WTC11 (cell line): ENCODE data around the gene NEBL. TPM values are rescaled to one million over a fixed set of nuclear protein-coding genes. Genes with fewer than 3 reads are reported as not detected.

ENCODE experiments used
- ATAC-seq: fragments of 200-7000 bp; cut with Tn5 transposase; 2 replicates; pipeline ENCODE4 v1.10.0; 2021; ENCODE audit warnings: mild to moderate bottlenecking, moderate library complexity
- CTCF ChIA-PET: fragments of 300-600 bp; sonication (Branson Sonifier 250); formaldehyde crosslinking; loops from one replicate; lab custom pipeline; 2021; ENCODE audit warnings: antibody characterized with exemption; lab: Charles Lee
- POLR2A ChIA-PET: fragments of 350-600 bp; sonication (Branson Sonifier 250); formaldehyde crosslinking; loops from one replicate; lab custom pipeline; 2021; ENCODE audit warnings: antibody characterized with exemption; lab: Charles Lee
- DNase-seq: peaks from one replicate; pipeline ENCODE4 v3.0.0; 2021; ENCODE audit warnings: low spot score
- H3K27ac Mint-ChIP-seq: 2 replicates; pipeline ENCODE4 v1.8.0; 2021; ENCODE audit warnings: mixed read lengths
- H3K27me3 Mint-ChIP-seq: 2 replicates; pipeline ENCODE4 v1.8.0; 2021; ENCODE audit warnings: low read depth, mild to moderate bottlenecking, moderate library complexity, mixed read lengths
- H3K36me3 Mint-ChIP-seq: 2 replicates; pipeline ENCODE4 v1.8.0; 2021; ENCODE audit warnings: mixed read lengths
- H3K4me1 Mint-ChIP-seq: 2 replicates; pipeline ENCODE4 v1.8.0; 2022; ENCODE audit warnings: mixed read lengths
- H3K4me3 Mint-ChIP-seq: 2 replicates; pipeline ENCODE4 v1.8.0; 2021; ENCODE audit warnings: mild to moderate bottlenecking, moderate library complexity, mixed read lengths
- H3K9me3 Mint-ChIP-seq: 2 replicates; pipeline ENCODE4 v1.8.0; 2021; ENCODE audit warnings: mixed read lengths
- AFF4 ChIP-seq: sonication (generic); formaldehyde crosslinking; IDR thresholded peaks from 2 replicates; pipeline ENCODE4 v1.8.1; 2023; ENCODE audit warnings: mild to moderate bottlenecking, missing genetic modification reagents, borderline replicate concordance
- ATF6 ChIP-seq: sonication (generic); formaldehyde crosslinking; IDR thresholded peaks from 2 replicates; pipeline ENCODE4 v1.8.1; 2023; ENCODE audit warnings: mild to moderate bottlenecking, missing genetic modification reagents
- E2F5 ChIP-seq: sonication (generic); formaldehyde crosslinking; IDR thresholded peaks from 2 replicates; pipeline ENCODE4 v1.8.1; 2022; ENCODE audit warnings: mild to moderate bottlenecking, moderate library complexity, missing genetic modification reagents
- FOXK1 ChIP-seq: sonication (generic); formaldehyde crosslinking; IDR thresholded peaks from 2 replicates; pipeline ENCODE4 v1.8.0; 2022; ENCODE audit warnings: mild to moderate bottlenecking, moderate library complexity, missing genetic modification reagents
- GTF2I ChIP-seq: fragments of 250-450 bp; sonication (Bioruptor Pico); conservative IDR thresholded peaks from 2 replicates; pipeline ENCODE4 v1.4.0; 2021; ENCODE audit warnings: mild to moderate bottlenecking
- JAZF1 ChIP-seq: fragments of 250-450 bp; sonication (Bioruptor Pico); IDR thresholded peaks from 2 replicates; pipeline ENCODE4 v1.9.0; 2021; ENCODE audit warnings: moderate library complexity, mild to moderate bottlenecking, inconsistent platforms
- MAX ChIP-seq: sonication (generic); formaldehyde crosslinking; IDR thresholded peaks from 2 replicates; pipeline ENCODE4 v1.8.0; 2022; ENCODE audit warnings: mild to moderate bottlenecking, missing genetic modification reagents
- MXD4 ChIP-seq: fragments of 250-450 bp; sonication (Bioruptor Pico); IDR thresholded peaks from 2 replicates; pipeline ENCODE4 v1.8.0; 2021; ENCODE audit warnings: mild to moderate bottlenecking, moderate library complexity, borderline replicate concordance
- NFYB ChIP-seq: sonication (generic); formaldehyde crosslinking; conservative IDR thresholded peaks from 2 replicates; pipeline ENCODE4 v1.8.0; 2022; ENCODE audit warnings: low read depth, missing genetic modification reagents
- RELA ChIP-seq: sonication (generic); formaldehyde crosslinking; IDR thresholded peaks from 2 replicates; pipeline ENCODE4 v1.8.1; 2022; ENCODE audit warnings: missing genetic modification reagents, mild to moderate bottlenecking, borderline replicate concordance
- SP1 ChIP-seq: sonication (generic); formaldehyde crosslinking; conservative IDR thresholded peaks from 2 replicates; pipeline ENCODE4 v1.8.1; 2022; ENCODE audit warnings: missing genetic modification reagents
- ZNF396 ChIP-seq: fragments of 250-450 bp; sonication (Bioruptor Pico); IDR thresholded peaks from 2 replicates; pipeline ENCODE4 v1.8.0; 2021; ENCODE audit warnings: mild to moderate bottlenecking, moderate library complexity, borderline replicate concordance
- ZNF416 ChIP-seq: fragments of 250-450 bp; sonication (Bioruptor Pico); IDR thresholded peaks from 2 replicates; pipeline ENCODE4 v1.9.0; 2021; ENCODE audit warnings: mild to moderate bottlenecking, inconsistent platforms
- total RNA-seq: library from RNA; stranded (reverse); gene quantifications from 3 replicates; pipeline ENCODE4 v1.2.3, GENCODE V29; 2021
- TF ChIP-seq, protein P1 (sequence below): fragments of 250-450 bp; sonication (Bioruptor Pico); IDR thresholded peaks from 2 replicates; pipeline ENCODE4 v1.8.0; 2021; ENCODE audit warnings: mild to moderate bottlenecking
- TF ChIP-seq, protein P2 (sequence below): sonication (generic); formaldehyde crosslinking; IDR thresholded peaks from 2 replicates; pipeline ENCODE4 v1.8.0; 2023; ENCODE audit warnings: mild to moderate bottlenecking, missing genetic modification reagents
- TF ChIP-seq, protein P3 (sequence below): sonication (generic); formaldehyde crosslinking; IDR thresholded peaks from 2 replicates; pipeline ENCODE4 v1.8.1; 2022; ENCODE audit warnings: low read depth, mild to moderate bottlenecking, moderate library complexity, missing genetic modification reagents, borderline replicate concordance
- TF ChIP-seq, protein P4 (sequence below): sonication (generic); formaldehyde crosslinking; conservative IDR thresholded peaks from 2 replicates; pipeline ENCODE4 v1.8.1; 2023; ENCODE audit warnings: mild to moderate bottlenecking, low read depth, missing genetic modification reagents, moderate library complexity

The NEBL gene
- total RNA-seq, 1 experiment from 2014 or later: 8.9 TPM

DNA sequence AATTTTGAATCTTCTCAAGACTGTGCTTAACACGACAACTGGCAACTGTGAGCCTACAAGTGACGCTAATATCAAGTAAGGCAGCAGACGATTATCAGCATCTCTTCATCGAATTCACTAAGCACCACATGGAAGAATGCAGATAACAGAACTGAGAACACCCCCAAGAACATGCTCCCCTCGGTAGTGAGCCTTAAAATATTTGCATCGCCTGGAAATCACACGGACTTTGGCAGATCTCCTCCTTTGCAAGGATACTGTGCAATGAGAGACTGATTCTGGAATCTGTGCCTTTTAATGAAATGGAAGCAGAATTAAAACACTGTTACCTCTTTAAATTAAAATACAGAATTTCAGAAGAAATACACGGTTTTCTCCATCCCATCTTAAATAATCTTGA is 38.2 kb upstream of the NEBL start (continued):
- TF ChIP-seq SP1 (CRISPR knock-in tag) (no peak), AFF4 (no peak), MXD4 (CRISPR knock-in tag) (no peak), FOXK1 (CRISPR knock-in tag) (no peak), NFYB (CRISPR knock-in tag) (no peak), JAZF1 (CRISPR knock-in tag) (no peak)

GRCh38 chr10:20933705-20934104 is 36.6 kb upstream of the NEBL start:
- Mint-ChIP-seq H3K27ac (no peak overlapping the region), H3K4me3 (no peak overlapping the region), H3K27me3 (no peaks in the 10 kb centered on the region), H3K4me1 (no peaks in the 10 kb centered on the region), H3K9me3 (peaks cover 36% of the 10 kb centered on the region), H3K36me3 (peaks cover 24% of the 10 kb centered on the region)
- ChIA-PET POLR2A (no interaction called here), CTCF (no interaction called here)
- DNase-seq (no peak), ATAC-seq (no peak)
- TF ChIP-seq, protein P1, sequence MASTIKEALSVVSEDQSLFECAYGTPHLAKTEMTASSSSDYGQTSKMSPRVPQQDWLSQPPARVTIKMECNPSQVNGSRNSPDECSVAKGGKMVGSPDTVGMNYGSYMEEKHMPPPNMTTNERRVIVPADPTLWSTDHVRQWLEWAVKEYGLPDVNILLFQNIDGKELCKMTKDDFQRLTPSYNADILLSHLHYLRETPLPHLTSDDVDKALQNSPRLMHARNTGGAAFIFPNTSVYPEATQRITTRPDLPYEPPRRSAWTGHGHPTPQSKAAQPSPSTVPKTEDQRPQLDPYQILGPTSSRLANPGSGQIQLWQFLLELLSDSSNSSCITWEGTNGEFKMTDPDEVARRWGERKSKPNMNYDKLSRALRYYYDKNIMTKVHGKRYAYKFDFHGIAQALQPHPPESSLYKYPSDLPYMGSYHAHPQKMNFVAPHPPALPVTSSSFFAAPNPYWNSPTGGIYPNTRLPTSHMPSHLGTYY (CRISPR knock-in tag): no peak
- TF ChIP-seq E2F5 (CRISPR knock-in tag): no peak
- TF ChIP-seq ZNF416 (CRISPR knock-in tag): no peak
- TF ChIP-seq MAX: no peak
- TF ChIP-seq ZNF396 (CRISPR knock-in tag): no peak
- TF ChIP-seq GTF2I (CRISPR knock-in tag): no peak
- no peak for TF ChIP-seq RELA
- TF ChIP-seq, protein P2, sequence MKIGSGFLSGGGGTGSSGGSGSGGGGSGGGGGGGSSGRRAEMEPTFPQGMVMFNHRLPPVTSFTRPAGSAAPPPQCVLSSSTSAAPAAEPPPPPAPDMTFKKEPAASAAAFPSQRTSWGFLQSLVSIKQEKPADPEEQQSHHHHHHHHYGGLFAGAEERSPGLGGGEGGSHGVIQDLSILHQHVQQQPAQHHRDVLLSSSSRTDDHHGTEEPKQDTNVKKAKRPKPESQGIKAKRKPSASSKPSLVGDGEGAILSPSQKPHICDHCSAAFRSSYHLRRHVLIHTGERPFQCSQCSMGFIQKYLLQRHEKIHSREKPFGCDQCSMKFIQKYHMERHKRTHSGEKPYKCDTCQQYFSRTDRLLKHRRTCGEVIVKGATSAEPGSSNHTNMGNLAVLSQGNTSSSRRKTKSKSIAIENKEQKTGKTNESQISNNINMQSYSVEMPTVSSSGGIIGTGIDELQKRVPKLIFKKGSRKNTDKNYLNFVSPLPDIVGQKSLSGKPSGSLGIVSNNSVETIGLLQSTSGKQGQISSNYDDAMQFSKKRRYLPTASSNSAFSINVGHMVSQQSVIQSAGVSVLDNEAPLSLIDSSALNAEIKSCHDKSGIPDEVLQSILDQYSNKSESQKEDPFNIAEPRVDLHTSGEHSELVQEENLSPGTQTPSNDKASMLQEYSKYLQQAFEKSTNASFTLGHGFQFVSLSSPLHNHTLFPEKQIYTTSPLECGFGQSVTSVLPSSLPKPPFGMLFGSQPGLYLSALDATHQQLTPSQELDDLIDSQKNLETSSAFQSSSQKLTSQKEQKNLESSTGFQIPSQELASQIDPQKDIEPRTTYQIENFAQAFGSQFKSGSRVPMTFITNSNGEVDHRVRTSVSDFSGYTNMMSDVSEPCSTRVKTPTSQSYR: no peak
- TF ChIP-seq, protein P3, sequence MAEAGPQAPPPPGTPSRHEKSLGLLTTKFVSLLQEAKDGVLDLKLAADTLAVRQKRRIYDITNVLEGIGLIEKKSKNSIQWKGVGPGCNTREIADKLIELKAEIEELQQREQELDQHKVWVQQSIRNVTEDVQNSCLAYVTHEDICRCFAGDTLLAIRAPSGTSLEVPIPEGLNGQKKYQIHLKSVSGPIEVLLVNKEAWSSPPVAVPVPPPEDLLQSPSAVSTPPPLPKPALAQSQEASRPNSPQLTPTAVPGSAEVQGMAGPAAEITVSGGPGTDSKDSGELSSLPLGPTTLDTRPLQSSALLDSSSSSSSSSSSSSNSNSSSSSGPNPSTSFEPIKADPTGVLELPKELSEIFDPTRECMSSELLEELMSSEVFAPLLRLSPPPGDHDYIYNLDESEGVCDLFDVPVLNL (CRISPR knock-in tag): no peak
- TF ChIP-seq, protein P4, sequence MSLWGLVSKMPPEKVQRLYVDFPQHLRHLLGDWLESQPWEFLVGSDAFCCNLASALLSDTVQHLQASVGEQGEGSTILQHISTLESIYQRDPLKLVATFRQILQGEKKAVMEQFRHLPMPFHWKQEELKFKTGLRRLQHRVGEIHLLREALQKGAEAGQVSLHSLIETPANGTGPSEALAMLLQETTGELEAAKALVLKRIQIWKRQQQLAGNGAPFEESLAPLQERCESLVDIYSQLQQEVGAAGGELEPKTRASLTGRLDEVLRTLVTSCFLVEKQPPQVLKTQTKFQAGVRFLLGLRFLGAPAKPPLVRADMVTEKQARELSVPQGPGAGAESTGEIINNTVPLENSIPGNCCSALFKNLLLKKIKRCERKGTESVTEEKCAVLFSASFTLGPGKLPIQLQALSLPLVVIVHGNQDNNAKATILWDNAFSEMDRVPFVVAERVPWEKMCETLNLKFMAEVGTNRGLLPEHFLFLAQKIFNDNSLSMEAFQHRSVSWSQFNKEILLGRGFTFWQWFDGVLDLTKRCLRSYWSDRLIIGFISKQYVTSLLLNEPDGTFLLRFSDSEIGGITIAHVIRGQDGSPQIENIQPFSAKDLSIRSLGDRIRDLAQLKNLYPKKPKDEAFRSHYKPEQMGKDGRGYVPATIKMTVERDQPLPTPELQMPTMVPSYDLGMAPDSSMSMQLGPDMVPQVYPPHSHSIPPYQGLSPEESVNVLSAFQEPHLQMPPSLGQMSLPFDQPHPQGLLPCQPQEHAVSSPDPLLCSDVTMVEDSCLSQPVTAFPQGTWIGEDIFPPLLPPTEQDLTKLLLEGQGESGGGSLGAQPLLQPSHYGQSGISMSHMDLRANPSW: no peak
- TF ChIP-seq ATF6 (CRISPR knock-in tag): no peak
